HG03558 (cell line): Measurements from ENCODE around the gene OR4N5.

ENCODE experiments used
- ATAC-seq: cut with Tn5 transposase; IDR thresholded peaks from one replicate; pipeline ENCODE4 v1.9.1; 2021; ENCODE audit warnings: moderate number of reproducible peaks; ENCODE audit not compliant: unreplicated experiment; ENCODE audit errors: extremely low read depth

OR4N5 gene

DNA sequence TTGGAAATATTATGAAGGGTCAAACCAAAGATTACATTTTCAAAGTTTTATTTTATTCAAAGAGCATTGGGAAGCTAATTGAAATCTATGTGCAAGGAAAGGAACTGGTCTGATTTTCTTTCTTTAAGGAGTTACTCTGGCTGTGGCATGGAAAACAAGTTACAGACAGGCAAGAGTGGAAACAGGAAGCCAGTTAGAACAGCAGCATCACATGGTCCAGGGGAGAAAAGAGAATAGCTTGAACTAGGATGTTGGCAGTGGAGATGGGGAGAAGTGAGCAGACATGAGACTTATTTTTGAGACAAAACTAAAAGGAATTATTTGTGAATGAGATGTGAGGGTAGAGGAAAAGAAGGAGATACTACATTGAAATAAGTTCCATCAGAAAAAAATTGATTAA, 55.5 kb downstream of the OR4N5 start:
- ATAC-seq = no peak
